Measurements from ENCODE around the gene PAK4. TPM values are rescaled to one million over a fixed set of nuclear protein-coding genes. Genes with fewer than 3 reads are reported as not detected.

PAK4 gene
- polyA plus RNA-seq, 1 experiment = 10.4 TPM

DNA sequence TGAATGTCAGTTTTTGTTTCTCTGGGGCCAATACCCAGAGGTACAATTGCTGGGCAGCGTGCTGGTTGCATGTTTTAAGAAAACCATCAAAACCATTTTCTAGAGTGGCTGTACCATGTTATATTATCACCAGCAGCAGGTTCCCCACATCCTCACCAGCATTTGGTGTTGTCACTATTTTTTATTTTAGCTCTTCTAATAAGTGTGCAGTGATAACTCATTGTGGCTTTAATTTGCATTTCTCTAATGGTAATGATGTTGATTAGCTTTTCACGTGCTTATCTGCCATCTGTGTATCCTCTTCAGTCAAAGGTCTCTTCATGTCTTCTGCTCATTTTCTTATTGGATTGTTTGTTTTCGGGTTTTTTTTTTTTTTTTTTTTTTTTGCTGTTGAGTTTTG lies 21.9 kb downstream of the PAK4 start:
- DNase-seq (ENCODE audit: low read depth, low spot score) = no peak
- Histone ChIP-seq H3K27me3 (ENCODE audit: control insufficient read depth, insufficient read depth, low read length) (no peaks in the 10 kb centered on the region), H3K9me3 (ENCODE audit: control insufficient read depth, insufficient read depth, low read length) (peaks cover 2% of the 10 kb centered on the region; the same call in 1 of the 2 replicates), H3K27ac (ENCODE audit: low read depth, low read length) (no peak overlapping the region), H3K4me3 (ENCODE audit: low read depth, low read length) (no peak overlapping the region)
- POLR2A ChIA-PET = no interaction called here
- TF ChIP-seq, protein P1, sequence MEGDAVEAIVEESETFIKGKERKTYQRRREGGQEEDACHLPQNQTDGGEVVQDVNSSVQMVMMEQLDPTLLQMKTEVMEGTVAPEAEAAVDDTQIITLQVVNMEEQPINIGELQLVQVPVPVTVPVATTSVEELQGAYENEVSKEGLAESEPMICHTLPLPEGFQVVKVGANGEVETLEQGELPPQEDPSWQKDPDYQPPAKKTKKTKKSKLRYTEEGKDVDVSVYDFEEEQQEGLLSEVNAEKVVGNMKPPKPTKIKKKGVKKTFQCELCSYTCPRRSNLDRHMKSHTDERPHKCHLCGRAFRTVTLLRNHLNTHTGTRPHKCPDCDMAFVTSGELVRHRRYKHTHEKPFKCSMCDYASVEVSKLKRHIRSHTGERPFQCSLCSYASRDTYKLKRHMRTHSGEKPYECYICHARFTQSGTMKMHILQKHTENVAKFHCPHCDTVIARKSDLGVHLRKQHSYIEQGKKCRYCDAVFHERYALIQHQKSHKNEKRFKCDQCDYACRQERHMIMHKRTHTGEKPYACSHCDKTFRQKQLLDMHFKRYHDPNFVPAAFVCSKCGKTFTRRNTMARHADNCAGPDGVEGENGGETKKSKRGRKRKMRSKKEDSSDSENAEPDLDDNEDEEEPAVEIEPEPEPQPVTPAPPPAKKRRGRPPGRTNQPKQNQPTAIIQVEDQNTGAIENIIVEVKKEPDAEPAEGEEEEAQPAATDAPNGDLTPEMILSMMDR (IDR thresholded peaks at IDR 0.05; ENCODE audit: low read depth, low read length) = no peak
- CTCF ChIA-PET = interaction anchor here (0.6 to 1.4 kb wide), 2 partner anchors 198 to 251 kb away, joined by 3 to 4 read pairs; no protein-coding TSS in a partner anchor

DNA sequence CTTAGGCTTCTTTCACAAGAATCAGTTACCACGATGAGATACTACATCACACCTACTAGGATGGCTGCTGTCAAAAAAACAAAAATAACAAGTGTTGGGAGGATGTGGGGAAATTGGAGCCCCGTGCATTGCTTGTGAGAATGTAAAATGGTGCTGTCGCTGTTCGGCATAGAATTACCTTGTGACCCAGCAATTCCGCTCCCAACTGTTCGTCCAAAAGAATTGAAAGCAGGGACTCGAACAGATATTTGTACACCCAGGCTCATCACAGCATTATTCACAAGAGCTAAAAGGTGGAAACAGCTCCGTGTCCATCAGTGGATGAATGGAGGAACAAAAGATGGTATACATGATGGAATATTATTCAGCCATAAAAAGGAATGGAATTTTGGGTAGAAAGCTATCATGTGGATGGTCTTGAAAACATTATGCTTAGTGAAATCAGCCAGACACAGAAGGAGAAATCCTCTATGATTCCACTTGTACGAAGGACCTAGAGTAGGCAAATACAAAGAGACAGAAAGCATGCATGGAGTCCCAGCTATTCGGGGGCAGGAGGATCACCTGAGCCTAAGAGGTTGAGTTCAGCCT lies 23.4 kb downstream of the PAK4 start:
- Histone ChIP-seq H3K9me3 (ENCODE audit: control insufficient read depth, insufficient read depth, low read length) (peaks cover 2% of the 10 kb centered on the region; the same call in 1 of the 2 replicates), H3K4me3 (ENCODE audit: low read depth, low read length) (no peak overlapping the region), H3K27me3 (ENCODE audit: control insufficient read depth, insufficient read depth, low read length) (no peaks in the 10 kb centered on the region), H3K27ac (ENCODE audit: low read depth, low read length) (no peak overlapping the region)
- DNase-seq (ENCODE audit: low read depth, low spot score) = no peak
- ChIA-PET CTCF (no interaction called here), POLR2A (no interaction called here)
- TF ChIP-seq, protein P1 (IDR thresholded peaks at IDR 0.05; ENCODE audit: low read depth, low read length) = no peak

DNA sequence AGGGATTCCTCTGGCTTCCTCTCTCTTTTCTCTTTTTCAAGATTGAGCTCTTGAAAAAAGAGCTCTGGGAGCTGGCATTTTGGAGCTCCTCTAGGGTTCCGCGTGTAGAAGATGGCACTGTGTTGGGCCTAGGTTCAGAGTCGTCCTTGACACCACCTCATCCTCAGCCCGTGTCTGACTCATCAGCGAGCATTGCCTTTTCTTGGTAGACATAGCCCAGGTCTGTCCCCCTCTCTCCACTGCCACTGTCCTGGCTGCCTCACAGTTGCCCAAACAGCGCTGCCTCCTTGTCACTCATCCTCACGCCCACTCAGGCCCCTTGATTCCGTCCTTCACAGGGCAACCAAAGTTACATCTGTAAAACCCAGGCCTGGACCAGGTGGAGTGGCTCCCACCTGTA lies 24.6 kb downstream of the PAK4 start:
- ChIA-PET POLR2A (no interaction called here), CTCF (interaction anchor here (0.9 kb wide), 1 partner anchor 37 kb away, joined by 4 read pairs; no protein-coding TSS in a partner anchor)
- Histone ChIP-seq H3K27me3 (ENCODE audit: control insufficient read depth, insufficient read depth, low read length) (no peaks in the 10 kb centered on the region), H3K4me3 (ENCODE audit: low read depth, low read length) (no peak overlapping the region), H3K9me3 (ENCODE audit: control insufficient read depth, insufficient read depth, low read length) (peaks cover 2% of the 10 kb centered on the region; the same call in 1 of the 2 replicates), H3K27ac (ENCODE audit: low read depth, low read length) (no peak overlapping the region)
- DNase-seq (ENCODE audit: low read depth, low spot score) = no peak
- TF ChIP-seq, protein P1 (IDR thresholded peaks at IDR 0.05; ENCODE audit: low read depth, low read length) = no peak

DNA sequence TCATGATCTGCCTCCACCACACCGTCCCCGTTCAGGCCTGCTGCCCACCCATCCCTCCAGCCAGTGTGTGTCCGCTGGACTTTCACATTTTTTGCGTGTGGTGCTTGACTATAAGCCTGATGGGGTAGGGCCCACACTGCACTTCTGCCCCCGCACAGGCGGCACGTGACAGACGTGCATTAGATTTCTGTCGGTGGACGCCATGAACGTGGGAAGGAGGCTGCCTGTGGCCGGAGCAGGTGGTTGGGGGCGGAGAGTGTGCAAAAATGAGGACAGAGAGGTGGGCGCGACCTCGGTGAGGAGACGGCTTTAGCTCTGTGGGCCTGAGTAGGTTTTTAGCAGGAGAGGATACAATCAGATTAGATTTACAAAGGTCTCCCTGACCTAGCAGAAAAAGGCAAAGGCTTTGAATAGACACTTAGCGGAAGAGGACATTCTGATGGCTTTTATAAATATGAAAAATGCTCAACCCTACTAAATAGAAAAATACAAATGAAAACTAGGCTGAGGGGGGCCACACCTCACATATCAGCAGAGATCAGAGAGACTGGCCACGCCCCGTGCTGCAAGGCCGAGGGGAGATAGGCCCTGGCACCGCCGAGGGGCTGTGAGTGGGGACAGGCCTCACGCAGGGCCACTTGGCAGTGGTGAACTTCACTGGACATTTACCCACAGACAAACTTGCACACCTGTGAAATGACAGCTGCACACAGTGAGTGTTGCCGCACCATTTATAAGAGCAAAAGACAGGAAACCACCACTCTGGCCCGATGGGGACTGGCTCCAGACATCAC lies 25.4 kb downstream of the PAK4 start:
- no peak for DNase-seq (ENCODE audit: low read depth, low spot score)
- TF ChIP-seq, protein P1 (IDR thresholded peaks at IDR 0.05; ENCODE audit: low read depth, low read length) = no peak

DNA sequence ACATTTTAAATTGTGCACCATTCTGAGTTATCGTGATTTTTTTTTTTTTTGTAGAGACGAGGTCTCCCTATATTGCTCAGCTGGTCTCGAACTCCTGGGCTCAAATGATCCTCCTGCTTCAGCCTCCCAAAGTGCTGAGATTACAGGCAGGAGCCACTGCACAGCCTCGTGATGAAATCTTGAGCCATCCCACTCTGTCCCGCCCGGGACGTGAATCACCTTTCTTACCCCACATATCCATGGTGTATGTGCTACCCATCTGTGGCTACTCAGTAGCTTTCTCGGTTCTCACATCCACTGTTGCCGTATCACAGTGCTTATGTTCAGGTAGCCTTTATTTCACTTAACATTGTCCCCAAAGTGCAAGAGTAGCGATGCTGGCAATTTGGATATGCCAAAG lies 26.5 kb downstream of the PAK4 start:
- TF ChIP-seq, protein P1 (IDR thresholded peaks at IDR 0.05; ENCODE audit: low read depth, low read length) = no peak
- Histone ChIP-seq H3K4me3 (ENCODE audit: low read depth, low read length) (no peak overlapping the region), H3K27ac (ENCODE audit: low read depth, low read length) (no peak overlapping the region), H3K27me3 (ENCODE audit: control insufficient read depth, insufficient read depth, low read length) (no peaks in the 10 kb centered on the region), H3K9me3 (ENCODE audit: control insufficient read depth, insufficient read depth, low read length) (peaks cover 2% of the 10 kb centered on the region)
- no peak for DNase-seq (ENCODE audit: low read depth, low spot score)
- POLR2A ChIA-PET = no interaction called here
- CTCF ChIA-PET = no interaction called here

More for the DNA sequence above, 25.4 kb downstream of the PAK4 start:
- H3K9me3 ChIP-seq (ENCODE audit: control insufficient read depth, insufficient read depth, low read length) = peaks cover 2% of the 10 kb centered on the region; the same call in 1 of the 2 replicates
- ChIA-PET POLR2A (no interaction called here), CTCF (no interaction called here)
- no peak overlapping the region for H3K27ac ChIP-seq (ENCODE audit: low read depth, low read length)
- no peaks in the 10 kb centered on the region for H3K27me3 ChIP-seq (ENCODE audit: control insufficient read depth, insufficient read depth, low read length)
- no peak overlapping the region for H3K4me3 ChIP-seq (ENCODE audit: low read depth, low read length)

All from AG04450 (cell line).